HG03097 (cell line): ENCODE measurements around the gene CEP295NL.
"Not testable (repeated sequence)": the region's sequence is repeated elsewhere in the genome, so short reads cannot be mapped to it uniquely, and the experiment has no call there.

ENCODE experiments used
- ATAC-seq: cut with Tn5 transposase; IDR thresholded peaks from one replicate; pipeline ENCODE4 v1.9.1; 2021; ENCODE audit not compliant: unreplicated experiment, low FRiP score

CEP295NL gene

DNA sequence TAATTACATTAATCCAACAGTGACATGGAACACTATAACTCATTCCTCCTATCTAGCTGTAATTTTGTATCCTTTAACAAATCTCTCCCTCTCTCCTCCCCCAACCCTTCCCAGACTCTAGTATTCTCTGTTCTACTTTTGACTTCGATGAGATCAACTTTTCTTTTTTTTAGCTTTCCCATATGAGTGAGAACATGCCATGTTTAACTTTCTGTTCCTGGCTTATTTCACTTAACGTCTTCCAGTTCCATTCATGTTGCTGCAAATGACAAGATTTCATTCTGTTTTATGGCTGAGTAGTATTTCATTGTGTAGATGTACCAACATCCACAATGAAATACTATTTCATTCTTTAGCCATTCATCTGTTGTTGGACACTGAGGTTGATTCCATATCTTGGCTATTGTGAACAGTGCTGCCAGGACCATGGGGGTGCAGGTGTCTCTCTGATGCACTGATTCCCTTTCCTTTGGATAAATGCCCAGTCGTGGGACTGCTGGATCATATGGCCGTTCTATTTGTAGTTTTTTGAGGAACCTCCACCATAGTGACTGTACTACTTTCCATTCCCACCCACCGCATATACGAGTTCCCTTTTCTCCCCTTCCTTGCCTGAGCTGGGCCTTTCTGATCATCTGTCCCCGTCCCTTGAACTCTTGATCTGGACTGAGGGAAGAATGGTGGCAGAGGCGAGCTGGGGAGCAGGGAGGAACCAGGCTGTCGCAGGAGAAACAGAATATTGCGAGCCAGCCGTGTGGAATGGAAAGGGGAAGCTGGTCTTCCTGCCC, 7.7 kb upstream of the CEP295NL start:
- ATAC-seq: no peak

DNA sequence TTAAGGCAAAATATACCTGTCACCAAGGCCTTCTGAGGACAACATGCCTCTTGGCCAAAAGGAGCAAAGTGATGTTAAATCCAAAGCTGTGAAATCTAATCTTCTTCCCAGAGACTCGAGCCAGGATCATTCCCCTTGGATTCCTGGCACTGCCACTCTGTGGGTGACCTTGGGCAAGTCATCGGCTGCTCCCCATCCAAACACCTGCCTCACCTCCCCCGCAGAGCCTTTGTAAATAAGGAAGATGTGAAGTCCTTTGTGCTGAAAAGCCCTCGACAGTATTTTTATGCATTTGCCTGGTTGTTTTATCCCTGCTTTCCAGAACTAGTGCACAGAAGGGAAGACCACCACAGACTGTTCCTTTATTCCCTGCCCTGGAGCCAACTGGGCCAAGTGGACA, 5.4 kb upstream of the CEP295NL start:
- no peak for ATAC-seq

DNA sequence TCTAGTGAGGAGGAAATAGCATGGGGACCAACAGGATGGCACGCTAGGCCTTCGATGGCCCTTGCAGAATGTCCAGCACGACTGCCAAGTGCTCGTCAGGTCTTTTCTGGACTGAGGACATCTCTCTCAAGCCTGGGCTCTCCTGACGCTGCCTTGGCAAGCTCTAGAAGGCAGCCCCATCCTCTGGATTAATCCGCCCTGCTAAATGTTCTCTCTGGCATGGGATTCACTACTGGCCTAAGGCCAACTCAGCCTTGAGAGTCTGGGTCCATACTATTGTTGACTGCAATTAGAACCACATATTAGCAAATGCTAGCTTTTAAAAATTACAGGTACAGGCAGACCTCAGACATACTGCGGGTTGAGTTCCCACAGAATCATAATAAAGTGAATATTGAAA, 2.5 kb upstream of the CEP295NL start:
- ATAC-seq: no peak

DNA sequence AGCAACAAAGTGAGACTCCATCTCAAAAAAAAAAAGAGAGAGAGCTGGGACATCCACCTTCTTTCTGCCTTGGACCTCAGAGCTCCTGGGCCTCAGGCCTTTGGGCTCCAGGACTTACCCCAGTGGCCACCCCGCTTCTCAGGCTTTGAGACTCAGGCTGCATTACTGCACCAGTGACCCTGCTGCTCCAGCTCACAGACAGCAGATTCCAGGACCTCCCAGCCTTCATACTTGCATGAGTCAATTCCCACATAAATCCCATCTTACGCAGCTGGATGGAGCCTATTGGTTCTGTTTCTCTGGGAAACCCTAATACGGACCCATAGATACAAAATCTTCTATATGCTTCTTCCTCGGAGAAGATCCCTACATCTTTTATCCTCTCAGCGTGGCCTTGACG, 2.1 kb upstream of the CEP295NL start:
- no peak for ATAC-seq

DNA sequence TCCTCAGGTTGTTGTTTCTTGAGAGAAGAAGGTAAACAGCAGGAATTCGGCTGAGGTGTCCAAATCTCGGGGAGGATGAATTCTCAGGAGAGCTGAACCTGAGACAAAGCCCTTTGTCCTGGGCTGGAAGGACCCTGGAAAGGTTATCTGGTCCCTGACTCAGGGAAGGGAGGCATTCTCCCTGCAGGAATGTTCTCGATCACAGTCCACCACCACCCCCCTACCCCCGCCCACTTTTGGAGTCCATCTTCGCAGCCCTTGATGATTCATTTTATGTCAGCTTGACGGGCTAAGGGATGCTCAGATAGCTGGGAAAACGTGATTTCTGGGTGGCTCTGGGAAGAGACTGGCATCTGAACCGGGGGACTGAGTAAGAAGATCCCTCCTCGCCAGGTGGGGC, 1.4 kb upstream of the CEP295NL start:
- no peak for ATAC-seq

DNA sequence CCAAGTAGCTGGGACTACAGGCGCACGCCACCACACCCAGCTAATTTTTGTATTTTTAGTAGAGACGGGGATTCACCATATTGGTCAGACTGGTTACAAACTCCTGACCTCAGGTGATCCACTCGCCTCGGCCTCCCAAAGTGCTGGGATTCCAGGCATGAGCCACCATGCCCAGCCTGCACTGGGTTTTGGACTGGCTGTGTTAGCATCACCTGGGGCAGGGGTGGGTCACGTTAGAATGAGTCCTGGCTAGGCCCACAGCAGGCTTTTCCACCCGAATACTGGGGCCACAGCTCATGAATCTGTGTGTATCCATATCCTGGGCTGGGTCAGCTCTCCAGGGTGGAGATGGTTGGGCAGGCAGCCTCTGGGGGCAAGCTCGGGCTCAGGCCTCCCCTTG, 770 bp downstream of the CEP295NL start:
- ATAC-seq: not testable (repeated sequence)

DNA sequence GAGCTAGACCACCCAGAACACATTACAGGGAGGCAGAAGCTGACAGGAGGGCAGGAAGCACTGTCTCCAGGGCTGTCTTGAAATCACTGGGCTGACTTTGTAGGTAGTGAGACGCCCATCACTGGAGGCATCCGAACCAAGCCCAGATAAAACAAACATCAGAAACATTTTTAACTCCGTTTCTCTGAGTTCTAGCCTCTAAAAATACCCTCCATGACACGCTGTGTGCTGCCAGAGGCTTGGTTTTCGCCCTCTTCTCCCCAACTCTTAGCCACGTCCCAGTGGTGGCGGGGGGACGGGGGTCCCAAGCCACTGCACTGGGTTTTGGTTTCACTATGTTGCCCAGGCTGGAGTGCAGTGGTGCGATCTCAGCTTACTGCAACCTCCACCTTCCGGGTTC, 1.2 kb downstream of the CEP295NL start:
- no peak for ATAC-seq

DNA sequence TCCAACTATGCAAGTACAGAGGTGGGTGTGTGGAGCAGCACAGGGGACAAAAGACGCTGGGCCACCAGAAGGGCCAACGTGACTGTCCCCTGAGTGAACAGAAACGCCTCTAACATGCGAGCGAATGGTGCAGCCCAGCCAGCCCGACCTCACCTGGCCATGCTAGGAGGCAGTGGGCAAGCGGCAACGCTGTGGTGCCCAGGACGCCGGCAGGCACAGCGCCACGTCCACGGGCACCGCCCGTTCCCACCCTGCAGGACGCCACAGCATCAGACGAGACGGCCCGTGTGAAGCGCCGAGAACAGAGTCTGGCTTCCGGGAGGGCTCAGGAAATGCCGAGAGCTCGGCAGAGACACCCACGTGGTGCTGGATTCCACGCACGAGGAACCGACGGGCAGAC, 2.2 kb downstream of the CEP295NL start:
- ATAC-seq: no peak

DNA sequence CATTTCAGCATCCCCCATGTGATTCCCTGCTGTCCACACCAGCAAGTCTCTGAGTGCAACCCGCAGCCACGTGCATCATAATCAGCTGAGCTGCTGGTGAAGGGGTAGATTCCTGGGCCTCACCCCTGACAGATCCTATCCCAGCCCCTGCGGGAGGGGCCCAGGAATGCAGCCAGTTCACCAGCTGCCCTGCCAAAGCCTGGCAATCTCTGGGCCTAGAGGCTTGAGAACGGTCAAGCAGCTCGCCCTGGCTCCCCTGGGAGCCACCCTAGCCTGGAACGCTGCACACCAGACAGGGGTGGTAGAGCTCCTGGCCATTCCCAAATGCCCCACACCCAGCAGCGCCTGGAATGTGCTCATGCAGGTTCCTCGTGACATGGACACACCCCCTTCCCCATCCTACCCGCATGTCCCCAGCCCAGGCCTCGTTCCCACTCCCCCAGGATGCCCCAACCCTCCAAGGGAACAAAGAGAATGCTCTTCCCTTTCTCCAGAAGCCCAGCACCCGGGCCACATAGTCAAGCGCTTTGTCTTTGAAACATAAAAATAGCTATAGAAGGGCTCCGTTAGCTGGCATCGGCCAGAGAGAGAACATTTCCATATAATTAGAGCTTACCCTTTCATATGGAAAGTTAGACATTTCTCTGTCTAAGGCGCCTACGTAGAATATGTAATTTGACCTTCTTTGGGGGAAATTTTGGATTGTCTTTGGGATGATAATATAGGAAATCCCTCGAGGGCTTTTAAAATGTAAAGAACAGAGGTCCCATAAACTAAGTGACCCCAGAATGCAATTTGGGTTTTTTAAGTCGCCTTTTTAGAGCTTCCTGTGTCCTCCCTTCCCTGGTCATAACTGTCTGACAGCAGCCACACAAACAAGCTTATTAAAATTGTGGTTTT, 3.4 kb downstream of the CEP295NL start:
- ATAC-seq: no peak

DNA sequence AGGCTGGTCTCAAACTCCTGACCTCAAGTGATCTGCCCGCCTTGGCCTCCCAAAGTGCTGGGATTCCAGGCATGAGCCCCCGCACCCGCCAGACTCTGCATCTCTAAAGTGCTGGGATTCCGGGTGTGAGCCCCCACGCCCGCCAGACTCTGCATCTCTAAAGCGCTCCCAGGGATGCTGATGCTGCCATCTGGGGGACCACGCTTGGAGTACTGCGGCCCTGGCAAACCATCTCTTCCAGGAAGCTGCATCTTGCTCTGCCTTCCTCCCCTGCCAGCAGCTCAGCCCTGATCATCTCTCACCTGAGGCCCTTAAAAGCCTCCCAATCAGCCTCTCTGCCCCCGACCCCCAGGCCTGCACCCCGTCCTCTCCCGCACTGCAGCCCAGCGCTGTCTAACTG, 4.1 kb downstream of the CEP295NL start:
- ATAC-seq: no peak

DNA sequence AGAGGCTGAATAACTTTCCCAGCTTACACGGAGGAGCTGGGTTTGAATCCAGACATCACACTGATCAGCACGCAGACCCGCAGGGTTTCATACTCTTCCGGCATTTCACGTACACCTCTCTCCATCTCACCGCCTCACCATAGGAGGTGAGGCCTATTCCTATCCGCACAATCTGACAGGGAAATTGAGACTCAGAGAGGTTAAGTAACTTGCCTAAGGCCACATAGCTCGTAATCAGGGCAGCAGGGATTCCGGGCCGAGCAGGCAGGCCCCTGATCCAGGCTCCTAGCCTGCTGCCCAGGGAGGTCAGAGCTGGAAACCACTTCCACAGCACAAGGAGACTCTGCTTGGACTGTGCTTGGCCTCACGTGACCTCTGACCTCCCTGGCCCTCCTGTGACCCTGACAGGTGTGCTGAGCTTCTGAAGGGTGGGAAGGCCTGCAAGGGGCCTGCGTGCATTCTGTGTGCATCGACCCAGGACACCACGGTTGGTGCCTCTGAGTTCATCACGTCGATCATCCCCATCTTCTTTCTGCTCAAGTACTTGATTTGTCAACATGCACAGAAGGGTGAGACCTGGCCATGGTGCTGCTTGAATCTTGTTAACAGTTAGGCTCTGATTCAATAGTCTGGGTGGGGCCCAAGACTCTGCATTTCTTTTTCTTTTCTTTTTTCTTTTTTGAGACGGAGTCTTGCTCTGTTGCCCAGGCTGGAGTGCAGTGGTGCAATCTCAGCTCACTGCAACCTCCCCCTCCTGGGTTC, 4.7 kb downstream of the CEP295NL start:
- ATAC-seq: no peak

DNA sequence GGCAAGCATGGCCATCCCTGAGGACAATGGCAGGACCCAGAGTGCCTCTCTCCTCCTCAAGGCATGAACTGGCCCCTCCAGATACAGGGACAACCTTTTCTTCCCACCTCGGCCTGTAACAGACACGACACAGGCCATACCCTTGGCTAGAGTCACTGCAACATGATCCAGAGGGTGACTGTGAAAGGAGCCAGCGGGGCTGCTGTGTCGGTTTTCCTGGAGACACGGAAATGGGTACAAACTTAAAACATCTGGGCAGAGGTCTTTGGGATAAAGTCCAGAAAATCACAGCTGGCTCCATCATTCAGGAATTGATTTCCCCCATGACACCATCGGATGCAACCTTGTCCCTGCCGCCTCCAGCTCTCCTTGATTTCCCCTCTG, 5.3 kb downstream of the CEP295NL start:
- no peak for ATAC-seq

DNA sequence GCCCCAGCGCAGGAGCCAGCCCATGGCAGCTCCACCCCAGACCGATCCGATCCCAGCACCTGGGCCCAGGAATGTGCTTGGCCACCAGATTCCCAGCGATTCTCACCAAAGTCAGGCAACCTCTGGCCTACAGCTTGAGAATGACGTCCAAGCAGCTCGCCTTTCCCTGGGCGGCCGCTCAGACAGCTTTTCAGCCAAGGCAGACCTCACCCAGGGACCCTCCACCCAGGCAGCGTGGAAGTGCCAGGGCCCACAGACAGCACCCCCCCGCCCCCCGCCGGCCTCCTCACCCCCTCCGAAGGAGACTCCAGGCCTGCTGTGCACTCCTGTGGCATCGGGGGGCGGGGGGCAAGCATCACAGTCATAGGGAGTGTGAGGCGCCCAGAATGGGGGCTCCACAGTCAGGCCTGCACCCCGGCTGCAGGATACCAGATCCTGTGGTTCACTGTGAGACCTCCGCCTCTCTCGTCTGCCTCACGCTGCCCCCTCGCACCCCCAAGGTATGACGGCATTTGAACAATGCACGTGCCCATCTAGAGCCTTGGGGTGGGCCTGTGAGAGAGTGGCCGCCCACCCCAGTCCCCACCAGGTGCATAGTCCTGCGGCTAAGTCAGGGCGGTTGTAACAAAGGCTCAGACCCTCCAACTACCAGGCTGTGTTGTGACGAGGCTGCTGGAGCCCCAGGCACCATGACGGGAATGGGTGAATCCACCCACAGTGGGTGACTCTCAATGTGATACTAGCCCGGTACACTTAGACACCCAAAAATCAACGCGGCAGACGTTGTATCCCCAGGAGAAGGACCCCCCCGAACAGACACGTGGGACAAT, 6.0 kb downstream of the CEP295NL start:
- no peak for ATAC-seq

DNA sequence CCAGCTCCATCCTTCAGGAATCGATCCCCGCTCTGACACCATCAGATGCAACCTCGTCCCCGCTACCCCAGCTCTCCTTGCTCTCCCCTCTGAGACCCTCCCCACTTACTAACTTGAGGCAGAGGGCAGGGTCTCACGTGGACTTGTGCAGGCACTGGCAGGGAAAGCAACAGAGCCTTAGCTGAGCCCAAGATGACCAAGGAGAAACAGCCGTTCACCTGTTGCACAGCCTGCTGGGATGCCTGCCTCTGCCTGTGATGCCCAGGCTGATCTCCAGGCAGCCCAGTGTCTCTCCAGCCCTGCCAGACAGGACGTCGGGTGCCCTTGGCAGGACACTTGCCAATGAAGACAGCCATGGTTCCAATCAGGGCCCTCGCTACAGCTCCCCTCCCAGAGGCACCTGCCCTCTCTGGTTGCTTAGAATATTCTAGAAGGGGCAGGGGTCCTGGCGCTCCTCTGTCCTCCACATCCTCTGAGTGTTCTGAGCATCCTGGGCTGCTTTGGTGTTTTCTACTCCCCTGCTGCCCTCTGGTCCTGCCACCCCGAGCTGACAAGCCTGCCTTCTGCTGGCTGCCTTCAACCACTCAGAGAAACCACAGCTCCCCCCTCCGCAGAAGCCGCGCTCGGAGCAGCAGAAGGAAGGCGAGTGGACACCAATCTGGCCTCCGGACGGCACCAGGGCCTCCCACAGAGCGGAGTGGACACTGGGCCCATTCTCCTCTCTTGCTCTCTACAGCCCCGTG, 6.7 kb downstream of the CEP295NL start:
- ATAC-seq: no peak

DNA sequence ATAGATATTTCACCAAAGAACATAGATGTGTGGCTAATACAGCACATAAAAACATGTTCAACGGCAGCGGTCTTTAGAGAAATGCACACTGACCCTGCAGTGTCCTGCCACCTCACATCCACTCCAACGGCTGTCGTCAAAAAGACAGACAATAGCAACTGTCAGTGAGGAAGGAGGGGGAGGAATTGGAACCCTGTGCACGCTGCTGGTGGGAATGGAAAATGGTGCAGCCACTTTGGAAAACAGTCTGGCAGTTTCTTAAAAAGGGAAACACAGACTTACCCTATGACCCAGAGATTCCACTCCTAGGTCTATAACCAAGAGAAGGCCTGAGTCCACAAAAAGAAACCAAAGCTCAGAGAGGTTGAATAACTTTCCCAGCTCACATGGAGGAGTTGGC, 7.7 kb downstream of the CEP295NL start:
- ATAC-seq: no peak

DNA sequence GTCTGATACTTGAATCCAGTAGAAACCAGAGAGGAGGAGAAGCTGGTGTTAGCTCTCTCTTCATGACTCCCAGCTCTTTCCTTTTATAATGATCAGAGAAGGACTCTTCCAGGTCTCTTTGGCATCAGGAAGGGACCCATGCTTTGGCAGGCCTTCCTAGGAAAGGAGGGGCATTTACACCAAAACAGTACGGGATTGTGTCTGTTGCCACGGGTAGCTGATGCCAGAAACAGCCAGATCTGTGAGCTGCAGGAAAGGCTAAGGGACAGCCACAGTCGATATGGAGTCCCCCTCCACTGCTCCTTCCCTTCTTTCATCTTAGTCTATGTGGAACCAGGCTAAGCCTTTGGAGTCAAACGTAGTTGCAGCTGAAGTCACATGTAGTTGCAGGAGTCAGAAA, 9.3 kb downstream of the CEP295NL start:
- ATAC-seq: no peak

DNA sequence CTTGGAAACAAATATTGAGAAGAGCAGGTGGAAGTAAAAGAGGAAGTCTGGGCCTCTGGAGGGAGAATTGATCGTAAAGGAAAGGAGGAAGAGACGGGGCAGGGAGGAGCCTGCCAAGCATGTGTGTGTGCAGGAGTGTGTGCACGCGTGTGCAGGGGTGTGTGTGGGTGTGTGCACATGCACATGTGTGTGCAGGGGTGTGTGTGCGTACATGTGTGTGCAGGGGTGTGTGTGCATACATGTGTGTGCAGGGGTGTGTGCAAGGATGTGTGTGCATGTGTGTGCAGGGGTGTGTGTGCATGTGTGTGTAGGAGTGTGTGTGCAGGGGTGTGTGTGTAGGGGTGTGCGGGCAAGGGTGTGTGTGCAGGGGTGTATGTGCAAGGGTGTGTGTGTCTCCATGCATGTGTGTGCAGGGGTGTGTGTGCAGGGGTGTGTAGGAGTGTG, 10.0 kb downstream of the CEP295NL start:
- ATAC-seq: no peak

DNA sequence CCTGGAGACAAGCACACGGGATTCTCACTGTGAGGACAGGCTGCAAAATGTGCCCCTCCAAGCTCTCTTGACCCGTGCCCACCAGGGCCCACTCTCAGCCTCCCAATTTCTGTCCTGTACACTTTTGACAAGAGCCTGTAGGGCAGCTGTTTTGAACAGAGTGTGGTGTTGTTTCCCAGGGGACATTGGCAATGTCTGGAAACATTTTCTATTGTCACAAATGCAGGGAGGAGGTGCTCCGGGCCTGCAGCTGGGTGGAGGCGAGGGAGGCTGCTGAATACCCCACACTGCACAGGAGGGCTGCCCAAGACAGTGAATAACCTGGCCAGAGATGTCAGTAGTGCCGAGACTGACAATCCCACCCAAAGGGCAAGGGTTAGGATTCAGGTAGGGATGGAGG, 10.5 kb downstream of the CEP295NL start:
- no peak for ATAC-seq

DNA sequence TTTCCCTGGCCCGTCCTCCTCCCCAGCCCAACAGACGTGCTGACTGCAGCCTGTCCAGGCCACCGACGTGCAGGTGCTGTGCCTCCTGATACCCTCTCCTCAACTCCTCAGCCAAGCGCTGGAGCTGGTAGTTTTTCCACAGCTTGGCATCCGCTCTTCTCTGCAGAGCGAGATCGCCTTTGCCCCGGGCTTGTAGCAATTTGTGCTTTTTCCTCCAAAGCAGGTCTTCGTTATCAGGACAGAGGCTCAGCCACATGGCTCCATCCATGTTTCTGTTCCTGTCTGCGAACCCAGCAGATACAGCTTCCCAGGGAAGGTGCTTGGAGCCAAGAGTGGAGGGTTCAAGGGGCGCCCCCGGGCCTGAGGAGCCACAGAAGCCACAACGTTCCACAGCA, 10.9 kb downstream of the CEP295NL start:
- ATAC-seq: no peak
